Naive thymus-derived CD4-positive, alpha-beta T cell (primary cell): ENCODE results near the gene RAD52. TPM values are rescaled to one million over a fixed set of nuclear protein-coding genes. Genes with fewer than 3 reads are reported as not detected.

Experiments used
- ATAC-seq: fragments of 150-1000 bp; cut with Tn5 transposase; 2 replicates; pipeline ENCODE4 v1.10.0; 2021; ENCODE audit warnings: mild to moderate bottlenecking, moderate library complexity
- CTCF ChIA-PET: fragments of 350-600 bp; sonication (Branson Sonifier 250); formaldehyde crosslinking; loops from one replicate; lab custom pipeline; 2021; ENCODE audit warnings: antibody characterized with exemption; lab: Charles Lee
- POLR2A ChIA-PET: fragments of 350-600 bp; sonication (Branson Sonifier 250); formaldehyde crosslinking; loops from one replicate; lab custom pipeline; 2021; ENCODE audit warnings: antibody characterized with exemption, inconsistent platforms; lab: Charles Lee
- DNase-seq, 9 donors: peaks; one replicate each; pipeline versions ENCODE4 v3.0.0 to v3.0.0-alpha.2; 2020 to 2022; ENCODE audit warnings: mixed read lengths in 1 of 9
- H3K27ac ChIP-seq: one replicate; pipeline ENCODE4 v1.7.0; 2013; ENCODE audit warnings: mild to moderate bottlenecking, low read depth, low read length, moderate library complexity
- H3K27me3 ChIP-seq, 2 donors: one replicate each; pipeline ENCODE4 v1.7.0; 2013; ENCODE audit warnings: low read length in 2 of 2, mild to moderate bottlenecking in 2 of 2, moderate library complexity in 2 of 2; ENCODE audit not compliant: control insufficient read depth in 2 of 2, insufficient read depth in 2 of 2
- H3K36me3 ChIP-seq, 3 experiments: 1 replicate in 2 of 3; 2 replicates in 1 of 3; pipeline ENCODE4 v1.7.0; 2013; ENCODE audit warnings: low read length in 3 of 3, mild to moderate bottlenecking in 3 of 3, moderate library complexity in 1 of 3; ENCODE audit not compliant: insufficient read depth in 3 of 3, control insufficient read depth in 2 of 3
- H3K4me1 ChIP-seq, 2 donors: one replicate each; pipeline ENCODE4 v1.7.0; 2013; ENCODE audit warnings: low read length in 2 of 2, mild to moderate bottlenecking in 2 of 2, moderate library complexity in 1 of 2; ENCODE audit not compliant: control insufficient read depth in 2 of 2, insufficient read depth in 2 of 2
- H3K4me3 ChIP-seq: 2 replicates; pipeline ENCODE4 v1.7.0; 2013; ENCODE audit warnings: mild to moderate bottlenecking, low read length
- H3K9me3 ChIP-seq, 3 experiments: 1 replicate in 2 of 3; 2 replicates in 1 of 3; pipeline ENCODE4 v1.7.0; 2013; ENCODE audit warnings: low read length in 3 of 3; ENCODE audit not compliant: control insufficient read depth in 2 of 3
- H3K27ac Mint-ChIP-seq, 9 donors: one replicate each; pipeline ENCODE4 v1.8.0; 2020 to 2022; ENCODE audit warnings: mixed read lengths in 9 of 9, mild to moderate bottlenecking in 8 of 9, moderate library complexity in 5 of 9, inconsistent platforms in 2 of 9
- H3K27me3 Mint-ChIP-seq, 5 donors: one replicate each; pipeline ENCODE4 v1.8.0; 2021 to 2022; ENCODE audit warnings: mixed read lengths in 5 of 5, mild to moderate bottlenecking in 1 of 5
- H3K36me3 Mint-ChIP-seq, 5 donors: one replicate each; pipeline ENCODE4 v1.8.0; 2020 to 2022; ENCODE audit warnings: mixed read lengths in 5 of 5, mild to moderate bottlenecking in 3 of 5, inconsistent platforms in 1 of 5
- H3K4me1 Mint-ChIP-seq, 7 donors: one replicate each; pipeline ENCODE4 v1.8.0; 2020 to 2022; ENCODE audit warnings: mixed read lengths in 7 of 7, mild to moderate bottlenecking in 3 of 7, inconsistent platforms in 1 of 7
- H3K4me3 Mint-ChIP-seq, 10 donors: one replicate each; pipeline ENCODE4 v1.8.0; 2020 to 2022; ENCODE audit warnings: mild to moderate bottlenecking in 10 of 10, mixed read lengths in 10 of 10, moderate library complexity in 6 of 10, inconsistent platforms in 2 of 10
- H3K9me3 Mint-ChIP-seq, 11 donors: one replicate each; pipeline ENCODE4 v1.8.0; 2020 to 2022; ENCODE audit warnings: mixed read lengths in 11 of 11, mild to moderate bottlenecking in 4 of 11, inconsistent platforms in 1 of 11, moderate library complexity in 1 of 11
- intact Hi-C, 2 donors: fragments of 100-400 bp; cut with micrococcal nuclease; formaldehyde crosslinking; loops; one replicate each; pipeline ENCODE4 v1.15.1; 2023
- polyA plus RNA-seq, 2 donors: library from polyadenylated mRNA; unstranded; fragments of 300-500 nt; fragmentation: Illumina TruSeq; gene quantifications; one replicate each; pipeline ENCODE4 v1.2.3, GENCODE V29; 2021
- total RNA-seq, 6 experiments: library from RNA in 5 of 6; stranded (reverse) in 5 of 6; gene quantifications; 1 replicate in 5 of 6; 2 replicates in 1 of 6; pipeline ENCODE4 v1.2.3 and lab custom pipeline; 2021 to 2026

RAD52 gene
- total and polyA plus RNA-seq, 7 experiments from 2014 or later = 2.8 to 34.9 (median 17.8) TPM

DNA sequence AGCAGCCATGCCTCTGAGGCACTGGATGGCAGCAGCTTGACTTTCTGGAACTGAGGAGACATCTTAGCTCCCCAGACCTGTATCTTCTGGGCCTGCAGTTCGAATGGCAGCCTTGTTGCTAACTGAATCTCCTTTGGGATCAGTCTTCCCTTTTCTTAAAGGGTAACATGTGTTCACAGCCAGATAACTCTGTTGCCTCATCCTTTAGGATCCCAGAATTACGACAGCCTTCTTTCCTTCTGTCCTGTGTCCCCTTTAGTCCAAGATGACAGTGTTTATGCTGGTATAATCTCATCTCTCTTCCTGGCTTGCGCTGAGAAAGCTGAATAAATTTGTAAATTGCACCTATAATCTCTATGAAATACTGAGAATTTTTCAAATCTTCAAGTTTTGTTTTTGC lies 32.5 kb upstream of the RAD52 start:
- peaks cover 0 to 3% (median 0%) of the 10 kb centered on the region in 11 donors for H3K9me3 Mint-ChIP-seq
- H3K27ac Mint-ChIP-seq = no peak overlapping the region
- ATAC-seq (no peak), DNase-seq (no peak)
- Histone ChIP-seq H3K36me3 (no peaks in the 10 kb centered on the region), H3K27ac (no peak overlapping the region), H3K9me3 (no peaks in the 10 kb centered on the region), H3K27me3 (no peaks in the 10 kb centered on the region), H3K4me1 (no peaks in the 10 kb centered on the region), H3K4me3 (no peak overlapping the region)
- H3K27me3 Mint-ChIP-seq = peaks cover 0 to 3% (median 0%) of the 10 kb centered on the region in 5 donors
- no peak overlapping the region for H3K4me3 Mint-ChIP-seq
- POLR2A ChIA-PET = interaction anchor here (0.6 kb wide), 1 partner anchor 181 kb away, joined by 3 read pairs; no protein-coding TSS in a partner anchor
- intact Hi-C loops = no loop called here
- H3K4me1 Mint-ChIP-seq = peaks cover 0 to 3% (median 0%) of the 10 kb centered on the region in 7 donors
- H3K36me3 Mint-ChIP-seq = peaks cover 0 to 4% (median 0%) of the 10 kb centered on the region in 5 donors
- CTCF ChIA-PET = no interaction called here

DNA sequence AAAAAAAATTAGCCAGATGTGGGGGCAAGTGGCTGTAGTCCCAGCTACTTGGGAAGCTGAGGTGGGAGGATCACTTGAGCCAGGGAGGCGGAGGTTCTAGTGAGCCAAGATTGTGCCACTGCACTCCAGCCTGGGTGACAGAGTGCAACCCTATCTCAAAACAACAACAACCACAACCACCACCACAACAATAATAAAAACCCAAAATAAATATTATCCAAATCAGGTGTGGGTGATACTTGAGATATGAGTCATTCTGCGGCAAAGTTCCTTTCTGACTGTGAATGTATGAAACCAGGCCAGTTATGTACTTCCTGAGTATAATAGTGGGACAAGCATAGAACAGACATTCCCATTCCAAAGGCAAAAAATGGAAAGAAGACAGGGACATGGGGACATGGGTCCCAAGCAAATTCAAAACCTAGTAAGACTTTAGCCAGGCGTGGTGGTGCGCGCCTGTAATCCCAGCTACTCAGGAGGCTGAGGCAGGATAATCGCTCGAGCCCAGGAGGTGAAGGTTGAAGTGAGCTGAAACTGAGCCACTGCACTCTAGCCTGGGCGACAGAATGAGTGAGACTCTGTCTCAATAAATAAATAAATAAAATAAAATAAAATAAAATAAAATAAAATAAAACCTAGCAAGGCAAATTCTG lies 31.8 kb upstream of the RAD52 start:
- no peak overlapping the region for H3K4me3 Mint-ChIP-seq
- POLR2A ChIA-PET = no interaction called here
- H3K27me3 Mint-ChIP-seq = peaks cover 0 to 3% (median 0%) of the 10 kb centered on the region in 5 donors
- DNase-seq (no peak), ATAC-seq (no peak)
- CTCF ChIA-PET = no interaction called here
- peaks cover 0 to 4% (median 0%) of the 10 kb centered on the region in 5 donors for H3K36me3 Mint-ChIP-seq
- Histone ChIP-seq H3K4me3 (no peak overlapping the region), H3K27ac (no peak overlapping the region), H3K27me3 (no peaks in the 10 kb centered on the region), H3K9me3 (no peaks in the 10 kb centered on the region), H3K36me3 (no peaks in the 10 kb centered on the region), H3K4me1 (no peaks in the 10 kb centered on the region)
- peaks cover 0 to 3% (median 0%) of the 10 kb centered on the region in 7 donors for H3K4me1 Mint-ChIP-seq
- H3K9me3 Mint-ChIP-seq = peaks cover 0 to 3% (median 0%) of the 10 kb centered on the region in 11 donors
- H3K27ac Mint-ChIP-seq = no peak overlapping the region
- intact Hi-C loops = no loop called here

DNA sequence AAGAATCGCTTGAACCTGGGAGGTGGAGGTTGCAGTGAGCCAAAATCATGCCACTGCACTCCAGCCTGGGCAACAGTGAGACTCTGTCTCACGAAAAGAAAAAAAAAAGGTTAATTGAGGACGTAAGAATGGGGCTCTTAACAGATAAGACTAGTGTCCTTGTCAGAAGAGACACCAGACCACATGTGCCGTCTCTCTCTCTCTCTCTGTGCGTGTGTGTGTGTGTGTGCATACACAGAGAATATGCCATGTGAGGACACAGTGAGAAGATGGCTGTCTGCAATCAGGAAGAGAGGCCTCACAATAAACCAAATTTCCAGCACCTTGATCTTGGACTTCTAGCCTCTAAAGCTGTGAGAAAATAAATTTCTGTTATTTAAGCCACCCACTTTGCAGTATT lies 29.9 kb upstream of the RAD52 start:
- H3K27me3 ChIP-seq = no peaks in the 10 kb centered on the region
- no peaks in the 10 kb centered on the region for H3K4me1 ChIP-seq
- peaks cover 0 to 3% (median 0%) of the 10 kb centered on the region in 11 donors for H3K9me3 Mint-ChIP-seq
- peaks cover 0 to 5% (median 0%) of the 10 kb centered on the region in 5 donors for H3K27me3 Mint-ChIP-seq
- no peak overlapping the region for H3K4me3 Mint-ChIP-seq
- no peaks in the 10 kb centered on the region for H3K36me3 ChIP-seq
- H3K4me1 Mint-ChIP-seq = peaks cover 0 to 3% (median 0%) of the 10 kb centered on the region in 7 donors
- DNase-seq = no peak
- H3K27ac ChIP-seq = no peak overlapping the region
- no peak overlapping the region for H3K27ac Mint-ChIP-seq
- peaks cover 0 to 4% (median 0%) of the 10 kb centered on the region in 5 donors for H3K36me3 Mint-ChIP-seq
- no peak for ATAC-seq
- CTCF ChIA-PET = no interaction called here
- POLR2A ChIA-PET = no interaction called here
- H3K9me3 ChIP-seq = no peaks in the 10 kb centered on the region
- H3K4me3 ChIP-seq = no peak overlapping the region
- intact Hi-C loops = no loop called here

DNA sequence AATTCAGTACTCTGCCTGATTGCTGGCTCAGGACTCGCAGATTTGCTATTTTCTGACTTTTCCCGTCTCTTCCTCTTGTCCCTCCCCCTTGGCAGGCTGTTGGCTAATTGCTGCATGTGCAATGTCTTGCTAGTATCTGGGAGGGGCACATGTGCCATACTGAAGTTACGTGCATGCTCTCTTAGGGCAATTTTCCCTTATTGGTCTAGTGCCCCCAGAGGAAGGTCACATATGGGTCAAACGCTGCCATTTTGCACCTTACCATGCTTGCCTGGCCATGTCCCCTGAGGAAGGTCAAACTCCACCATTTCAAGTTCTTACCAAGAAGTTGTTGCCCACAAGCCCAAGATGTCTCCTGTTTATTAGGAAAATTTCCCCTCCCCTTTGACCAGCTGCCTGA lies 27.7 kb upstream of the RAD52 start:
- no peaks in the 10 kb centered on the region for H3K27me3 ChIP-seq
- Mint-ChIP-seq H3K36me3 (peaks cover 0 to 4% (median 0%) of the 10 kb centered on the region in 5 donors), H3K27me3 (peaks cover 0 to 7% (median 0%) of the 10 kb centered on the region in 5 donors), H3K9me3 (peaks cover 0 to 3% (median 0%) of the 10 kb centered on the region in 11 donors), H3K4me1 (peaks cover 0 to 3% (median 0%) of the 10 kb centered on the region in 7 donors), H3K4me3 (no peak overlapping the region), H3K27ac (no peak overlapping the region)
- ChIA-PET CTCF (no interaction called here), POLR2A (no interaction called here)
- no peaks in the 10 kb centered on the region for H3K36me3 ChIP-seq
- no peak overlapping the region for H3K27ac ChIP-seq
- DNase-seq (no peak), ATAC-seq (peak; percentile 44)
- no peak overlapping the region for H3K4me3 ChIP-seq
- no peaks in the 10 kb centered on the region for H3K9me3 ChIP-seq
- no peaks in the 10 kb centered on the region for H3K4me1 ChIP-seq
- intact Hi-C loops = no loop called here

DNA sequence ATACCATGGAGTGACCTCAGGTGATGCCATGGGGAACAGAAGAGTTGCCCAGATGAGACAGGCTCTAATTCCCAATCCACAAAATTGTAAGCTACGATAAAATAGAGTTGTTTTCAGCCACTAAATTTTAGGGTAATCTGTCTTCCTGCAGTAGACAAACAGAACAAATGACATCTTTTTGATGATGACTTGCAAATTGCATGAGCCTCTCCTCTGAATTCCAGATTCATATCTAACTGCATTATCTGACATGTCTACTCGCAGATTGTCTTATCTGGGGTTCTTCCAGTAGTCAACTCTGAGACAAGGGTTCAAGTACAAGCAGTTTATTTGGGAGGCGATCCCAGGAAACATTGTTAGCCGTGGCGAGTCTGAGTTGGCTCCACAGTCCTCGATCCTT lies 27.1 kb upstream of the RAD52 start:
- ChIA-PET CTCF (no interaction called here), POLR2A (no interaction called here)
- intact Hi-C loops = no loop called here
- Histone ChIP-seq H3K9me3 (no peaks in the 10 kb centered on the region), H3K27ac (no peak overlapping the region), H3K36me3 (no peaks in the 10 kb centered on the region), H3K4me1 (no peaks in the 10 kb centered on the region), H3K27me3 (no peaks in the 10 kb centered on the region), H3K4me3 (no peak overlapping the region)
- ATAC-seq (no peak), DNase-seq (no peak)
- peaks cover 0 to 3% (median 0%) of the 10 kb centered on the region in 7 donors for H3K4me1 Mint-ChIP-seq
- H3K4me3 Mint-ChIP-seq = no peak overlapping the region
- peaks cover 0 to 4% (median 0%) of the 10 kb centered on the region in 5 donors for H3K36me3 Mint-ChIP-seq
- no peak overlapping the region for H3K27ac Mint-ChIP-seq
- H3K9me3 Mint-ChIP-seq = peaks cover 0 to 3% (median 0%) of the 10 kb centered on the region in 11 donors
- peaks cover 0 to 7% (median 0%) of the 10 kb centered on the region in 5 donors for H3K27me3 Mint-ChIP-seq

DNA sequence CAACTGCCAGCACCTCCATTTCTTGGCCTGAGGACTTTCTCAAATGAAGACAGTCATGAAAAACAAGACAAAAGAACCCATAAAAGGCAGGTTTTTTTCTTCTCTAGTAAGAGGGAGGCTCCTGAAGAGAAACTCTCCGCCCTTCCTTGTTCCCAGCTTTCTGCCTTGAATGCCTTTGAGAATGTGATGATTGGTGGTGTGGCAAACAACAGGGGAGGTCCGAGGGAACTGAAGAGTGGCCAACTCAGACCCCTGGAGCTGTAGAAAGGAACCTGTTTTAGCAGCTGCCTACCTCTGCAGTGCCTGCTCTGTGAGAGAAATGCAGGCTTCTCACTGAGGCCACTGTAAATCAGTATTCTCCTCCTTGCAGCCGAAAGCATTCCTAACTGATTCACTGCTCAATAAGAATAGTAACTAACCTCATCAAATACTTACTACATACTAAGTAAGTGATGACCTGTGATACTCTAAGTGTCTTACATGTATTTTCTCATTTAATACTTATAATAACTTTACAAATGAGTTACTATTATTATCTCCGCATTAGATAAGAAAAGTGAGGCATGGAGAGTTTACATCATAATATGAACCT lies 24.9 kb upstream of the RAD52 start:
- POLR2A ChIA-PET = interaction anchor here (0.6 kb wide), 1 partner anchor 751 kb away, joined by 3 read pairs; no protein-coding TSS in a partner anchor

More for the DNA sequence above, 24.9 kb upstream of the RAD52 start:
- Mint-ChIP-seq H3K9me3 (peaks cover 0 to 3% (median 0%) of the 10 kb centered on the region in 11 donors), H3K27ac (no peak overlapping the region), H3K4me3 (no peak overlapping the region), H3K27me3 (peaks cover 0 to 7% (median 0%) of the 10 kb centered on the region in 5 donors), H3K4me1 (no peaks in the 10 kb centered on the region), H3K36me3 (peaks cover 0 to 4% (median 0%) of the 10 kb centered on the region in 5 donors)
- CTCF ChIA-PET = no interaction called here
- Histone ChIP-seq H3K9me3 (no peaks in the 10 kb centered on the region), H3K4me1 (no peaks in the 10 kb centered on the region), H3K36me3 (no peaks in the 10 kb centered on the region), H3K4me3 (no peak overlapping the region), H3K27me3 (no peaks in the 10 kb centered on the region), H3K27ac (no peak overlapping the region)
- ATAC-seq (no peak), DNase-seq (no peak)
- intact Hi-C loops = no loop called here
